Erythroblast (primary cell): ENCODE results near the gene NFYC.

ENCODE experiments used
- DNase-seq, 2 experiments: peaks; one replicate each; lab custom pipeline; 2025; lab: John Stamatoyannopoulos, UW
- GATA1 ChIP-seq: IDR thresholded peaks from 2 replicates; pipeline ENCODE4 v1.6.1; 2011; ENCODE audit warnings: low read depth, mild to moderate bottlenecking, control low read depth, low read length, moderate library complexity
- POLR2A ChIP-seq: IDR thresholded peaks from 2 replicates; pipeline ENCODE4 v1.6.1; 2011; ENCODE audit warnings: mild to moderate bottlenecking, low read length

NFYC gene

DNA sequence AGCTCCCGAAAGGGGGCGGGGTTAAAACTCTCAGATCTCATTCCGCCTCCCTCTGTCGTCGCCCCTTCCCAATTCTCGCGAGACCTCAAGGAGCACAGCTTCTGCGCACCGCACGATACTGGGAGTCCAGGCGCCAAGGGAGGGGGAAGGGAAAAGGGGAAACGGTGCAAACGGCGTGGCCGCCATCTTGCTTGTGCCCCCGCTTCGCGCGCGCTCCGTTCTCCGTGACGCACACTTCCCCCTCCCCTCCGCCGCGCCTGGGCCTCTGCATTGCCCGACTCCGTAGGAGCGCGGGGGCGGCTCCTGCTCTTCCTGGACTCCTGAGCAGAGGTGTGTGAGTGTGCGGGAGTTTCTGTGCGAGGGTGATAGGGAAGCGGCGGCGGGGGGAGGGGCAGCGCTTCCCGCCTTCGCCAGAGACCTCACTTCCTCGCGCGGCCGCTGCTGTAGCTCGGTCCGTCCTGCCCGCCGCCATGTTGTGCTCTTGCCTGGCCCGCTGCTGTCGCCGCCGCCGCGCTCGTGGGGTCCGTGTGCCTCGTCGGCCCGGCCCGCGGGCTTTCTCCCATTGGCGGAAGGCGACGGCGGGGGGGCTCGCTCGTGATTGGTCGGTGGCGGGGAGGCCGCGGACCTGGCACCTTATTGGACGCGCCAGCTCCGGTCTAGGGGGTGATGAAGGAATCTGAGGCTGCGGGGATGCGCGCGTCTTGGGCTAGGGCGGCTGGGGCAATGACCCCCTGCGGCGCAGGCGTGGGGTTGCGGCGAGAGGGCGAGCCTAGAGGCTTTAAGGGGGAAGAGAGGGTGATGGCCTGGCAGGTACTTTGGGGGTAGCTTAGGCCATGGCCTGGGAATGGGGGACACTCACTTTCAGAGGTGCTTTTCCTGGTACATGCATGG lies at the start of gene NFYC:
Gene NFYC, plus strand, starts transcription at position 167 of the 891 bp plus-strand sequence. CDS start 47,140 bp downstream, outside the sequence.
- TF ChIP-seq GATA1, result no peak
- TF ChIP-seq POLR2A, result peak; percentile 96
- peak; percentile 99 for DNase-seq

DNA sequence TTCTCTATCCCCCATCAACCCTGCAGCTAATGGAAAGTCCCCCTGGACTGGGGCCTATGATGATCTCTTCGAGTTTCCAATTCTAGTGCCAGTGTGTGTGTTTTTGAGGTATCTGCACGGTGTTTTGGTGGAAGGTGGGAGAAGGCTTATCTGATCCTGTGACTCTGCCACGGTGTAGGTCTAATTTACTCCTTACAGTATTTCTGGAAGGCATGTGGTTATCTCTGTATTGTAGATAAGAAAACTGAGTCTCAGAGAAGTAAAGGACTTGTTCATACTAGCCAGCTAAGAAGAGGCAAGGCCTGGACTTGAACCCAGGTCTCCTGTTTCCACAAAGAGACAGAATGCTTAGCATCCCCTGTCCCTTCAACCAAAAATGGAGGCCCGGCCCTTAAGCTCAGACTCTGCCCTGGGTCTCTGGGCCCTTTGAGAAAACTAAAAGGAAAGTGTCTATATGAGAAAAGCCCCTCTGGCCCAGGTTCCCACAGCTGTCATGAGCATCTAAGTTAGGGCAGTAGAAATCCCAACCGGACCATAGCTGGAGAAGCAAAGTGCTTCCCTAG lies 46.3 kb upstream of the NFYC start:
- peak; percentile 57 to 80 for DNase-seq
- no peak for TF ChIP-seq GATA1
- no peak for TF ChIP-seq POLR2A

DNA sequence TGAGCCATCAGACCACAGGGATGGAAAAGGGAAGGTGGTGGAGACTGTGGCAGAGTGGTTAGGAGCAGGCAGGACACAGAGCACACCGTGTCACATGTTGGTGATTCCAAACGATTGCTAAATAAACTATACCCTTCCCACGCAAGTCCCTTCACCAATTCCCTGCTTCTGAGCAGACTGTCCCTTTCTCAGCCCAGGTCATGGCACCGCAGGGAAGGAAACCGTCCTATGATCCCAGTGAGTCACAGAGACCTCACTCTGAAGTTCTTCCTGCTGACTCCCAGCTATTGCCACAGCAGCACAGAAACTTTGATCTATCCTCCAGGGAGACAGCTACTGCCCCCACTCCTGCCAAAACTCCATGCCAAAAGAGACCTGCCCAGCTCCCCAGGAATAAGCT lies 45.2 kb upstream of the NFYC start:
- TF ChIP-seq POLR2A (no peak), GATA1 (no peak)
- DNase-seq, result no peak

DNA sequence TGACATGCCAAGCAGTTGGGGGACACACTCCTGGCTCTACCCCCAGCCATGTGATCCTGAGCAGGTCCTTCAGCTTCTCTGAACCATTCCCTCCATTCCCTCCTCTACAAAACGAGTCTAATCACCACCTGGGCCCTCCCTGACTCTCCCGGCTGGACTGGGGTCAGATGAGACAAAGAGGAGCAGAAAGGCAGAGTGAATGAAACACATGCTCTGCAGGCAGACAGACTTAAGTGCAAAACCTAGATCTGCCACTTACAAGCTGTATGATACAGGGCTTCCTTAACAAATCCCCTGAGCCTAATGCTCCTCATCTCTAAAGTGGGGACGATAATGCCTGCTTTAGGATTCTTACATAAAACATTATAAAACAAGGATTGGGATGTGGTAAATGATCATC lies 43.3 kb upstream of the NFYC start:
- DNase-seq, result no peak
- no peak for TF ChIP-seq POLR2A
- TF ChIP-seq GATA1, result no peak

DNA sequence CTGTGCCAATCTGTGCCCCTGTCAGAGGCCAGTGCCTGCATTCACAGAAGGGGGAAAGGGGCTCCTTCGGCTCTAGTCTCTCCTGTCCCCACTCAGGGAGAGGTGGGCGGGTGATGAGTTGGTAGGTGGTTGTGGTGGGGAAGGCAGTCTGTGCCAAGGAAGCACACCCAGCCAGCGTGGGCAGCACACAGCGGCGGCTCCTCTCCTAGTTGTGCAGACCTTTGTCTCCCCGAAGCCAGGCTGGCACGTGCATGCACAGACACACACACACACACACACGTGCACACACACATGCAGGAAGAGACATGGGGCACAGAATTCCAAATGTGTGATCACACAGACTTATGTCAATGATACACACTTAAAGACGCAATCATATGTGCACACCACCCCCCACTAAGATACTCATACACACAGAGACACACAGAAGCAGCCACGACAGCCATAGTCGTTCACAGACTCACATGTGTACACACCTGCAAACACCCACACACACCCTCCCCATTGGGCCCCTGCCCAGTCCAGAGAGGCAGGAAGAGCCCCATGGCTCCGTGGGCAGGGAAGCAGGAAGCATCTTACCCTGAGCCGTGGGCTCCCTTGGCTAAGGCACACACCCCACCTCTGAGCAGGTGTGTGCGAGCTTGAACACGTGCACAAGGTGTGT lies 42.4 kb upstream of the NFYC start:
- no peak for DNase-seq
- TF ChIP-seq GATA1, result no peak
- TF ChIP-seq POLR2A, result no peak

DNA sequence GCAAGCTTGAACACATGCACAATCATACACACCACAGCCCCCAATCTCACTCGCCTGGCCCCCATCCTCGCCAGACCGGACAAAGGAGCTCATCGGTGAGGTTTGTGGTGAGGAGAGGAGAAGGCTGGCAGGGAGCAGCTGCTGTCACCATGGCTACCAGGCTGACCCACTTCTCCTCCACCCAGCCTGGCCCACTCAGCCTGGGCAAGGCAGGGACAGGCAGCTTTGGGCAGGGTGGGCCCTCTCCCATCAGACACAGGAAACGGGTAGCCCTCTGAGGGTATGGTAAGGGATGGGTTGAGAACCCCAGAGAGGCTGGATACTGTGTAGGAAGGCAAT lies 41.9 kb upstream of the NFYC start:
- no peak for DNase-seq
- TF ChIP-seq POLR2A, result no peak
- TF ChIP-seq GATA1, result no peak

DNA sequence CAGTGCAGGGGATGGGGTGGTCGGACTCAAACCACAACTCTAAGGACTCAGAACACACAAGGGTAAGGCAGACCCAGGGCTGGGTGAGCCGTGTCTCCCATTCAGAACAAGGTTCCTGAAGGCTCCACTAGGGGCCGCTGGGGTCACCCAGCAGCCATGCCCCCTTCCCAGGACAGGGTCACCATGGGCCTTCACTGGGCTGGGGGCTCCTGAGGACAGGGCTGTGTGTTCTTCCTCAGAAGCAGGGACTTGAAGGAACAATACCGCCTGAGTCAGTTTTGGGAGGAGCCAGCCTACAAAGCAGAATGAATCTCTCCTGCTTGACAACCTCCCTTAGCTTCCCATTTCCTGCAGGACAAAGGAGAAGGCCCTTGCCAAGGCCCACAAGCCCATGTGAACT lies 41.4 kb upstream of the NFYC start:
- TF ChIP-seq POLR2A, result no peak
- no peak for TF ChIP-seq GATA1
- peak; percentile 25 to 40 for DNase-seq

DNA sequence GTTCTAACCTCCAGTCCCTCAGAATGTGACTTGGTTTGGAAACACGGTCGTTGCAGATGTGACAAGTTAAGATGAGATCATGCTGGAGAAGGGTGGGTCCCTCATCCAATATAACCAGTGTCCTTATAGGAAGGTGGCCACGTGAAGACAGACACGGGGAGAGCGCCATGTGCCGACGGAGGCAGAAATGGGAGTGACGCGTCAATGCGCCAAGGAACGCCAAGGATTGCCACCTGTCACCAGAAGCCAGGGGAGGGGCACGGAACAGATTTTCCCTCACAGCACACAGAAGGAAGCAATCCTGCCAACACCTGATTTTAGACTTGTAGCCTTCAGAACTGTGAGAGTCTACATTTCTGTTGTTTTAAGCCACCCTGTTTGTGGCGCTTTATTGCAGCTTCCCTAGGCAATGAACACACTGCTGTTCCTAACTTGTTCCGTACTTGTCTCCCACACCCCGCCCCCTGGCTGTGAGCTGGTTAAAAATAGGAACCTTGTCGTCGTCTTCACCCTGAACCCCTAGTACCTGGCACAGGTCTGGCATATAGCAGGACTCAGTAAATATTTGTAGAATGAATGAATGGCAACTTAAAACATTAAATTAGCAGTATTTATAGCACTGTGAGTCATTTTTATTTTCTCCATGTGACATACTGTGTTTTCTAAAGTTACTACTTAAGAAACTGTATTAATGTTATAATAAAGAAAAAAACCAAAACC lies 40.2 kb upstream of the NFYC start:
- no peak for TF ChIP-seq POLR2A
- TF ChIP-seq GATA1, result no peak
- peak; percentile 16 to 28 for DNase-seq

DNA sequence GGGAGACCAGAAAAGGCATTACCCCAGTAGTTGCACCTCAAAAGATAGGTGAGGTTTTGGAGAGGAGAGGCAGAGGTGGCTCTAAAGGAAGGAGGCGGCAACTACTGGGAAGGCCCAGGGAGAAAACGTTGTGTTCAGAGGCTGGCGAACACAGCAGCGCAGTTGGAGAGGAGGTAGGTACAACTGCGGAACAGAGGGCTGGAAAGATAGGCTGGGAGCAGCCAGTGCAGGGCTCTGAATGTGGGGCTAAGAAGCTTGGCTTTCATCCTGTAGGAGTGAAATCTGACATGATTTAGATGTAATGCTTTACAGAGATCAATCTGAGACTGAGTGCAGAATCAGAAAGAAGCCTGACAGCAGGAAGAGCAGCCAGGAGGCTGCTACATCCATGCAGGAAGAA lies 39.0 kb upstream of the NFYC start:
- TF ChIP-seq POLR2A (no peak), GATA1 (no peak)
- no peak for DNase-seq

DNA sequence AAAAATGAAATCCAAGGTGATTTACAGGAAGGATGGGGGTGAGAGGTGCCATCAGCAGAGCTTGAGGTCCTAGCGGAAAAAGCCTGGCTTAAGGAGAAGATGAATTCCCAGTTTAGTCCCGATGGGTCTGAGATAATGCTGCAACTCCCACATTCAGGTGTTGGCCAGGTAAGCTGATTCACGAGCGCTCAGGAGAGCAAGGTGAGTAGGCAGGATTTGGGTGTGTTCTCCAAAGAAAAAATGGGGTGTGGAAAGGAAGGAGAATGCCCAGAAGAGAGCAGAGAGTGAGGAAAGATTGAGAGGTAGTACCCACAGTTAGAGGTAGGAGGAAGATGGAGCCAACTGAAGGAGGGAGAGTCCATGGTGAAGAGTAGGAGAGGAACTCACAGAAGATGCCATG lies 38.5 kb upstream of the NFYC start:
- TF ChIP-seq POLR2A (no peak), GATA1 (no peak)
- no peak for DNase-seq

DNA sequence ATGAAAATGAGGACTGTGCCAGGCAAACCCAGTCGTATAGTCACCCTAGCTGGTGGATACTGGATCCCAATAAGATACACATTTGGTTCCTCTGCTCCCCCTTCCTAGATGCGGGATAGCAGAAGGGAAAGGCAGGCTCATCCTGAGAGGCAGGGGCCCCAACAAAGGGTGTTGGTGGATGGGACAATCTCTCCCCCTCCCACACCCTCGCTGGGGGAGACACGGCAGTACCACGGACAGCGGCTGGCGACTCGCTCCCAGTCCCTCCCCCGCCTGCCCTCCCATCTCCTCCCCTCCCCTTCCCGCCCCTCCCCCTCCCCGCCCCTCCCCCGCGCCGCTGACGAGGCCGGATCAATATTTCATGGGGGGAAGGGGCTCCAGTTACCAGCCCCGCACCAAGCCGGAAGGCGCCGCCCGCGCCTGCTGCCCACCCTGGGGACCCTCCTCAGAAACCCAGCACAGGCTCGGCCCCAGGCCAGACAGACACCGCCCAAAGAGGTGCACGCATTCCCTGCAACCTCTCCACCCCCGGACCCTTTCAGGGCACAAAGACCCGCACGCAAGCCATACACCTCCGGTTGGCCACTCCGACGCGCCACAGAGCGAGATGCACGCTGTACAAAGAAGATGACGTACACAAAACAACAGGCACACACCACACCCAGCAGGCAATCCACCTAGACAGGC lies 37.5 kb upstream of the NFYC start:
- DNase-seq, result peak; percentile 40 to 42
- TF ChIP-seq GATA1 (no peak), POLR2A (no peak)

DNA sequence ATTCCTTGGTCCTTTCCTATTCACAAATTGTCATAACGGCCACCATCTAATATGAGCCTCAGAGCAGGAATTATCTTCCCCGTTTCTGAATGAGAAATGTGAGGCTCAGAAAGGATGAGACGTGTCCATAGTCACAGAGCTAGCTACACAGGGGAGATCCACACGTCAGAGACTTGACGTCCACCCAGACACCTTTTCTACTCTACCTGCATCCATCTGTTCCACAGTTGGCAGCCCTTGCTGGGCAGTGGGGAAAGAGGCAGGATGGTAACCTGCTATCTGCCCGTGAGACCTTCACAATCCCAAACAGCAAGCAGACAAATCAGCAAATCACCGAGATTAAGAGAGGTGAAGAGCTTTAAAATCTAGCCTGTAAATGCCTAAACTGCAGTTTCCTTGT lies 34.5 kb upstream of the NFYC start:
- TF ChIP-seq GATA1 (no peak), POLR2A (no peak)
- DNase-seq, result no peak
